Smooth muscle cell (in vitro differentiated cells): ENCODE measurements around the gene TTLL1. TPM values are rescaled to one million over a fixed set of nuclear protein-coding genes. Genes with fewer than 3 reads are reported as not detected.
A peak's percentile ranks its signal among the peaks of the same experiment; 100 is the strongest.

Experiments
- DNase-seq: peaks from one replicate; lab custom pipeline; 2025; ENCODE audit not compliant: unreplicated experiment; lab: John Stamatoyannopoulos, UW
- H2AFZ ChIP-seq: fragments of 200-600 bp; sonication (generic); 2 replicates; pipeline ENCODE4 v1.6.0; 2016; ENCODE audit warnings: antibody characterized with exemption, low read depth, mild to moderate bottlenecking
- H3F3A ChIP-seq: fragments of 200-600 bp; sonication (generic); 2 replicates; pipeline ENCODE4 v1.6.0; 2017; ENCODE audit warnings: antibody characterized with exemption, low read depth
- H3K27ac ChIP-seq: fragments of 200-600 bp; sonication (generic); 2 replicates; pipeline ENCODE4 v1.5.1; 2016; ENCODE audit warnings: low read depth, mild to moderate bottlenecking
- H3K27me3 ChIP-seq: fragments of 200-600 bp; sonication (generic); 2 replicates; pipeline ENCODE4 v1.6.1; 2016; ENCODE audit warnings: low read depth, mild to moderate bottlenecking
- H3K36me3 ChIP-seq: fragments of 200-600 bp; sonication (generic); 2 replicates; pipeline ENCODE4 v1.5.1; 2016; ENCODE audit warnings: low read depth
- H3K4me1 ChIP-seq: fragments of 200-600 bp; sonication (generic); 2 replicates; pipeline ENCODE4 v1.5.1; 2016; ENCODE audit warnings: low read depth
- H3K4me2 ChIP-seq: fragments of 200-600 bp; sonication (generic); 2 replicates; pipeline ENCODE4 v1.6.0; 2016; ENCODE audit warnings: mild to moderate bottlenecking
- H3K4me3 ChIP-seq: fragments of 200-600 bp; sonication (generic); 2 replicates; pipeline ENCODE4 v1.5.1; 2016; ENCODE audit warnings: mild to moderate bottlenecking
- H3K79me2 ChIP-seq: fragments of 200-600 bp; sonication (generic); 2 replicates; pipeline ENCODE4 v1.6.0; 2016; ENCODE audit warnings: low read depth, mild to moderate bottlenecking
- H3K9ac ChIP-seq: fragments of 200-600 bp; sonication (generic); 2 replicates; pipeline ENCODE4 v1.6.0; 2016; ENCODE audit warnings: low read depth
- H3K9me3 ChIP-seq: fragments of 200-600 bp; sonication (generic); replicated peaks from 2 replicates; pipeline ENCODE4 v1.5.1; 2016; ENCODE audit warnings: low read depth
- H4K20me1 ChIP-seq: fragments of 200-600 bp; sonication (generic); 2 replicates; pipeline ENCODE4 v1.6.0; 2016; ENCODE audit warnings: low read depth
- WGBS: methylation state at CpG from one replicate; pipeline ENCODE4 v1.1.7; 2016; ENCODE audit warnings: low lambda C conversion rate; 5-methylcytosine and 5-hydroxymethylcytosine counted together
- polyA plus RNA-seq: library from polyadenylated mRNA; unstranded; fragments of >200 nt; fragmentation: Nextera tagmentation; extraction: Ambion mirVana; gene quantifications from 2 replicates; pipeline ENCODE4 v1.2.1, GENCODE V29; 2016
- total RNA-seq: library from RNA; depleted of rRNA; stranded (reverse); fragments of >200 nt; gene quantifications from 2 replicates; pipeline ENCODE4 v1.2.3, GENCODE V29; 2014
- TF ChIP-seq, protein P1 (sequence below): fragments of 200-600 bp; sonication (generic); IDR thresholded peaks from 2 replicates; pipeline ENCODE4 v1.5.1; 2017; ENCODE audit warnings: borderline replicate concordance, mild to moderate bottlenecking, antibody characterized with exemption; ENCODE audit not compliant: insufficient read depth, poor library complexity, severe bottlenecking

Gene TTLL1
- total and polyA plus RNA-seq, 2 experiments from 2014 or later = 12.7 to 17.7 TPM

DNA sequence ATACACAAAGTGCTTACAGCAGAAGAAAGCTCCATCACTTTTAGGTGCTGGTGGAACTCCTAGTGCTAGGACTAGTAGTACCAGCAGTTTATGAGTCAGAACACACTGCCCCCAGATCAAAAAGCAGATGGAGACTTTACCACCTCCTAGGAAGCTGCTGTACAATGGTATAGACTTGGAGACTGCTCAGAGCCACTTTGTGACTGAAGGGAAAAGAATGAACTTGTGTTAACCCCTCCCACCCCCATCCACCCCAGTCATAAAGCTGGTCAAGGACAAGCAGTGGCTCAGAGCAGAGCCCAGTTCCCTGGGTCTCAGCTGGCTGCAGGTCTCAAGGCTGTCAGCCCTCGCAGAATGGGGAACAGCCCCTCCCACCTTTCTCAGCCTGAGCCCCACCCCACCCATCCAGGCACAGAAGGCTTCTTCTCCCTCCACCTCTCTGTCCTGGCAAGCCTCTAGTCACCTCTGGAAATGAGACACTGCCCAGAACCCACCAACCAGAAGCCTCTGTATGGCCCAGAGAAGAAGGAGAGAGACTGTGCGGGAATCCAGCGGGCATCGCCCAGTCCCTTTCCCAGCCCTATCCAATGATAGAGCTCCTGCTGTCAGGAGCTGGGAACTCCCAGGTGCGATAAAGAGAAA lies 98.1 kb downstream of the TTLL1 start:
- Histone ChIP-seq H3K4me3 (no peak overlapping the region), H2AFZ (no peak overlapping the region), H3K4me2 (peak overlapping the region; percentile 58), H3K27me3 (no peaks in the 10 kb centered on the region), H3F3A (peaks cover 4% of the 10 kb centered on the region), H4K20me1 (peaks cover 66% of the 10 kb centered on the region), H3K4me1 (peaks cover 19% of the 10 kb centered on the region), H3K27ac (peak overlapping the region; percentile 72), H3K79me2 (peaks cover 67% of the 10 kb centered on the region), H3K36me3 (no peaks in the 10 kb centered on the region), H3K9me3 (no peaks in the 10 kb centered on the region), H3K9ac (no peak overlapping the region)
- TF ChIP-seq, protein P1, sequence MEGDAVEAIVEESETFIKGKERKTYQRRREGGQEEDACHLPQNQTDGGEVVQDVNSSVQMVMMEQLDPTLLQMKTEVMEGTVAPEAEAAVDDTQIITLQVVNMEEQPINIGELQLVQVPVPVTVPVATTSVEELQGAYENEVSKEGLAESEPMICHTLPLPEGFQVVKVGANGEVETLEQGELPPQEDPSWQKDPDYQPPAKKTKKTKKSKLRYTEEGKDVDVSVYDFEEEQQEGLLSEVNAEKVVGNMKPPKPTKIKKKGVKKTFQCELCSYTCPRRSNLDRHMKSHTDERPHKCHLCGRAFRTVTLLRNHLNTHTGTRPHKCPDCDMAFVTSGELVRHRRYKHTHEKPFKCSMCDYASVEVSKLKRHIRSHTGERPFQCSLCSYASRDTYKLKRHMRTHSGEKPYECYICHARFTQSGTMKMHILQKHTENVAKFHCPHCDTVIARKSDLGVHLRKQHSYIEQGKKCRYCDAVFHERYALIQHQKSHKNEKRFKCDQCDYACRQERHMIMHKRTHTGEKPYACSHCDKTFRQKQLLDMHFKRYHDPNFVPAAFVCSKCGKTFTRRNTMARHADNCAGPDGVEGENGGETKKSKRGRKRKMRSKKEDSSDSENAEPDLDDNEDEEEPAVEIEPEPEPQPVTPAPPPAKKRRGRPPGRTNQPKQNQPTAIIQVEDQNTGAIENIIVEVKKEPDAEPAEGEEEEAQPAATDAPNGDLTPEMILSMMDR = no peak
- no peak for DNase-seq
- 62% methylated on average over 5 of the region's 5 CpGs for WGBS

DNA sequence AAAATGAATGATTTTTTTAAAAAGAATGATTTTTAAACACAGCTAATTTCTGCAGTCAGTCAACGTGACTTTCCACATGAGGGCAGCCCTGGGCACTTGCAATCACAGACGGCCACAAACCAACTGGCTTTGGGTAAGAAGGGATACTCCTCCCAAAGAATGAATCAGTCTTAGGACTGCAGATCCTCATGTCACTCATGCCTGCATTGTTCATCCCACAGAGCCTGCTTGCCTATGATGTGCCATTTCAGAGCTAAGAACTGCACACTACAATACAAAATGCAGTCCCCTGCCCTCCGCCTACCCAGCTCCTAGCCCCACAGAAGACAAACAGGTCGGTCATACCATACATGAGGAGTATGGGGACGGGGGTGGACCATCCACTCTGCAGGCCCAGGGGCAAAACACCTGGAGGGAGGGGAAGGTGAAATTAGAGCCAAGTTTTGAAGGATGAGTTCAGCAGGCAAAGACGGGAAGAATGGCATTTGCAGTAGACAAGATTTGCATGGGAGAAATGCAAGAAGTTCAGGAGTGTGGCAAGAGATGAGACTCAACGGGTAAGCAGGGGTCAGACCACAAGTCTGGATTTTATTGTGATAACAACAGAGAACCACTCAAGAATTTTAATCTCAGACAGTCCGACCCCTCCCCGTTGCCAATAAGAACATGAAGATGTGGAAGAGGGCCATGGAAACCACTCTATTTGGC lies 98.9 kb downstream of the TTLL1 start:
- WGBS = 34% methylated on average over 9 of the region's 9 CpGs
- H3K79me2 ChIP-seq = peaks cover 70% of the 10 kb centered on the region
- no peak overlapping the region for H2AFZ ChIP-seq
- H3K4me3 ChIP-seq = no peak overlapping the region
- TF ChIP-seq, protein P1 = peak; percentile 42
- peaks cover 4% of the 10 kb centered on the region for H3F3A ChIP-seq
- H3K4me2 ChIP-seq = peak overlapping the region; percentile 58
- peak overlapping the region; percentile 72 for H3K27ac ChIP-seq
- H4K20me1 ChIP-seq = peaks cover 70% of the 10 kb centered on the region
- no peaks in the 10 kb centered on the region for H3K9me3 ChIP-seq
- H3K9ac ChIP-seq = no peak overlapping the region
- peaks cover 19% of the 10 kb centered on the region for H3K4me1 ChIP-seq
- no peaks in the 10 kb centered on the region for H3K36me3 ChIP-seq
- no peak for DNase-seq
- H3K27me3 ChIP-seq = no peaks in the 10 kb centered on the region

Other genes with a start within 250 kb of the TTLL1 start
- 89.9 and 120 TPM in 2 replicates for gene ARFGAP3, start 232.1 kb downstream of the TTLL1 start, total RNA-seq
- 68.4 and 69.2 TPM in 2 replicates for gene ARFGAP3, start 232.1 kb downstream of the TTLL1 start, polyA plus RNA-seq
- gene PACSIN2, start 74.2 kb downstream of the TTLL1 start, total RNA-seq = 26.3 and 34.7 TPM in 2 replicates
- gene PACSIN2, start 74.2 kb downstream of the TTLL1 start, polyA plus RNA-seq = 41.1 and 53.9 TPM in 2 replicates
- gene BIK, start 21.4 kb upstream of the TTLL1 start, total RNA-seq = 2.7 and 3.9 TPM in 2 replicates
- gene BIK, start 21.4 kb upstream of the TTLL1 start, polyA plus RNA-seq = 1.9 and 6.1 TPM in 2 replicates
- 8.2 and 9.3 TPM in 2 replicates for gene MCAT, start 54.0 kb upstream of the TTLL1 start, total RNA-seq
- 15.3 and 16.1 TPM in 2 replicates for gene MCAT, start 54.0 kb upstream of the TTLL1 start, polyA plus RNA-seq
- 154 and 170 TPM in 2 replicates for gene TSPO, start 62.2 kb upstream of the TTLL1 start, total RNA-seq
- 234 and 251 TPM in 2 replicates for gene TSPO, start 62.2 kb upstream of the TTLL1 start, polyA plus RNA-seq
- gene TTLL12, start 97.7 kb upstream of the TTLL1 start, total RNA-seq = 19.1 and 23.5 TPM in 2 replicates
- gene TTLL12, start 97.7 kb upstream of the TTLL1 start, polyA plus RNA-seq = 31.6 and 39.1 TPM in 2 replicates